ENCODE results near the gene DAZAP1.
"Not testable (repeated sequence)": the region's sequence is repeated elsewhere in the genome, so short reads cannot be mapped to it uniquely, and the experiment has no call there.

The DAZAP1 gene

GRCh38 chr19:1411255-1412191 is 4.1 kb downstream of the DAZAP1 start:
- DNase-seq (ENCODE audit: low spot score), result peak; percentile 79

- no peak for DNase-seq (ENCODE audit: low spot score)
Measured at GRCh38 chr19:1412323-1412923, 5.0 kb downstream of the DAZAP1 start.

- DNase-seq (ENCODE audit: low spot score), result no peak
Measured at GRCh38 chr19:1412995-1413800, 5.8 kb downstream of the DAZAP1 start.

- DNase-seq (ENCODE audit: low spot score), result no peak
Measured at GRCh38 chr19:1416014-1416841, 8.8 kb downstream of the DAZAP1 start.

- no peak for DNase-seq (ENCODE audit: low spot score)
Measured at GRCh38 chr19:1417145-1417544, 9.8 kb downstream of the DAZAP1 start.

- DNase-seq (ENCODE audit: low spot score), result no peak
Measured at GRCh38 chr19:1417681-1418495, 10.5 kb downstream of the DAZAP1 start.

GRCh38 chr19:1418496-1418775 is 11.1 kb downstream of the DAZAP1 start:
- DNase-seq (ENCODE audit: low spot score), result no peak

- DNase-seq (ENCODE audit: low spot score), result no peak
Measured at GRCh38 chr19:1418951-1419738, 11.8 kb downstream of the DAZAP1 start.

- DNase-seq (ENCODE audit: low spot score), result not testable (repeated sequence)
Measured at GRCh38 chr19:1420085-1420484, 12.7 kb downstream of the DAZAP1 start.

- no peak for DNase-seq (ENCODE audit: low spot score)
Measured at GRCh38 chr19:1420590-1420989, 13.2 kb downstream of the DAZAP1 start.

GRCh38 chr19:1421218-1421957 is 14.0 kb downstream of the DAZAP1 start:
- no peak for DNase-seq (ENCODE audit: low spot score)

- no peak for DNase-seq (ENCODE audit: low spot score)
Measured at GRCh38 chr19:1421958-1422305, 14.5 kb downstream of the DAZAP1 start.

- no peak for DNase-seq (ENCODE audit: low spot score)
Measured at GRCh38 chr19:1422360-1422759, 15.0 kb downstream of the DAZAP1 start.

- no peak for DNase-seq (ENCODE audit: low spot score)
Measured at GRCh38 chr19:1422943-1423342, 15.6 kb downstream of the DAZAP1 start.

- no peak for DNase-seq (ENCODE audit: low spot score)
Measured at GRCh38 chr19:1423436-1424191, 16.2 kb downstream of the DAZAP1 start.

GRCh38 chr19:1424192-1424955 is 17.0 kb downstream of the DAZAP1 start:
- no peak for DNase-seq (ENCODE audit: low spot score)

GRCh38 chr19:1425102-1425837 is 17.9 kb downstream of the DAZAP1 start:
- DNase-seq (ENCODE audit: low spot score), result no peak
